ENCODE results near the gene EGFL7.

- TF ChIP-seq MAX (CRISPR knock-in tag; IDR thresholded peaks at IDR 0.05) (no peak), CTCF (IDR thresholded peaks at IDR 0.05) (no peak), JUN (CRISPR knock-in tag; IDR thresholded peaks at IDR 0.05) (no peak), ATF2 (CRISPR knock-in tag; IDR thresholded peaks at IDR 0.05; ENCODE audit: borderline replicate concordance, low read depth) (no peak), ZNF219 (CRISPR knock-in tag; IDR thresholded peaks at IDR 0.05; ENCODE audit: borderline replicate concordance) (no peak), ZNF263 (CRISPR knock-in tag; IDR thresholded peaks at IDR 0.05; ENCODE audit: low read depth) (no peak), ZNF512 (CRISPR knock-in tag; IDR thresholded peaks at IDR 0.05; ENCODE audit: borderline replicate concordance) (no peak)
Observed at GRCh38 chr9:136719195-136719880, 56.6 kb downstream of the EGFL7 start.
